Measurements from ENCODE around the gene TTLL11.
"Not testable (repeated sequence)": the region's sequence is repeated elsewhere in the genome, so short reads cannot be mapped to it uniquely, and the experiment has no call there.

TTLL11 gene

DNA sequence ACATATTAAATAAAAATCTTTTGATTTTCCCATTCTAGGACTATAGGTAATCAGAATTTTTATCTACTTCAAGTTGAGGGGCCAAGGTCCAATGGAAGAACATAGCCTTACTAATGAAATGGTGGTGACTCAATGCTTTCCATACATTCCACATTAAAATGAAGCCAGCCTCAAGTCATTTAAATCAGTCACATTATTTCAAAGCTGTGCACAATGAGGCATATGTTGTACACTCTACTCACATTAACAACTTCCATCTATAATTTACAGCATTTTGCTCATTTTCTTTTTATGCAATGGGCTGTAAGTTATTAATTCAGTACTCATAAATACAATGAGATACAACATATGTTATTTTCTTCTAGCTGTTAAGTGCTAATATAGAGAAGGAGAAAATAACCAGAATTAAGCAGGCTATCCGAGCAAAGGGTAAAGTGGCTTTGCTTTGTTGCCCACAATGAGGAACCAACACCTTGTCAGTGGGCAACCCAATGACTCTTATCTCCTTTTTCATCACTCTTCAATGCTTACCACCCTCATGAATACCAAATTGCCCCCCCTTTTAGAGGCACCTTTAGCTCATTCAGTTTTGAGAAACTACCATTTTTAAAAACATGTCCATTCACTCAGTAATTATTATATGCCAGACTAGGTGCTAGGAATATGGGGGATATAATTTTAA is 52.4 kb downstream of the TTLL11 start:
- DNase-seq: no peak

DNA sequence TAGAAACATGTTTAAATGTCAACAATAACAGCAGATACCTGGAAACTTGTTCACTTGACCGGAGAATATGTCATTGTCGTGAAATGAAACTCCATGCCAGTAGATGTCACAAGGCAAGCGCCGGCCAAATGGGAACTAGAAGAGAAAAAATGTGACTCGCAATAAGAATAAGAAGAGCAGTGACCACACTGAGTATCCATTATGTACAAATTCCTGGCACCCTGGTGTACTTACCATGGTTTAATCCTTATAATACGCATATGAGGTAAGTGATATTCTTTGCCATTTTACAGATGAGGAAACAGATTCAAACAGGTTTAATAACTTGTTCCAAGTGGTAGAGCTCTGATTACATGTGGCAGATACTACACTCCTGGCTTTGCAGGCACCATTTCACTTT is 53.9 kb downstream of the TTLL11 start:
- no peak for DNase-seq

DNA sequence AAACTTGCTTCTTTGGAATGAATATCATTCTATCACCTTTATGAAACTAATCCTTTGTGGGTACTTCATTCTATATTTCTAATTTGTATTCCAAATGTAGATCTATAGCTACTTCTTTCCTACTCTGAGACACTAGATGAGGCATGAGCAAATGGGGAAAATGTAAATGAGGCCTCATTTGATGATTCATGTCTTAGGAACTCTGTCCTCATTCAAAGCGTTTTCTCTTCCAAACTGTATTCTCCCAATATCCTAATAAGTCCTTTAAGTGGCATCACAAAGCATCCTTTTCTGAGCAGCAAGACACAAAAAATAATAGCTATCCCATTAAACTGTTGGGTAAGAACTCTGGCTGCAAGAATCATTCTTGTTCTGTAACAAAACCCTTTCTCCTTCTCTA is 56.1 kb downstream of the TTLL11 start:
- DNase-seq: no peak

DNA sequence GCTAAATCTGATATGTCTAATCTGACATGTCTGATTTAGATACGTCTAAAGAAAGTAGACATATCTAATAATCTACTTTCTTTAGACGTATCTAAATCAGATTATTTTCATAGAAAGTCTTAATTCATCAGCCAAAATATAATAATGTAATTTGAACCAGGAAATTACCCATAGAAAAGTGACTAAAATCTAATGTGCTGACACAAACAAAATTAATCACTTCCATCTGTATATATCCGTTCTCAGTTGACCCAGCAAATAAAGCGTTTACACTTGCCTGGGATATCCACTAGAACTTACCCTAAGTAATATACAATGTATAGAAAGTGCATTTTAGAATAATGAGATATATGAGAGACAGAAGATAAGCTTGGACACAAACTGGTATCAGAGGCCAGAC is 56.7 kb downstream of the TTLL11 start:
- DNase-seq: no peak

DNA sequence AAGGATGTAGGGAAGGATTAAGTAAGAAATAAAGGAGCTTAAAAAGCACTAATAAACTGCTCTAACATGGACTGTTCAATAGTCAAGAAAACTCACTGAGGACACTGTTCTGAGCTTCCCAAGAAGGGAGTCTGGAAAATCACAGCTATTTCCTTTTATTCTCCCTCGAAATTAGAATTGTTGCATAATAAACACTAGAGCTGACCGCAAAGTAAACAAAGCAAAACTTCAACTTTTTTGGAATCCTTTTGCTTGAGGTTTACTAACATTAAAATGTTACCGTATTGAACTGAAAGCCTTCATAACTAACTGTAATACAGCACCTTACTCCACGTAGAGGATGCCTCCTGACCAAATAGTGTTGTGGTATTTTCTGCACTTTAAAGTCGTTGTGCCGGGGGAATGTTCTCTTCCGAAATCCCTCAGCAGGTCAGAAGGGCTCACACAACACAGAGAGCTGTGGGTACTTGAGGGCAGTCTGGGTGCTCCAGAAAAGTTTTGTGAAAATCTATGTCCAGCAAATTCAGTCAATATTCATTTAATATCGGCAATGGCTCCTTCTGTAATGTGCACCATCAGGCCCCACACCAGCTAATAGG is 59.2 kb downstream of the TTLL11 start:
- no peak for DNase-seq

DNA sequence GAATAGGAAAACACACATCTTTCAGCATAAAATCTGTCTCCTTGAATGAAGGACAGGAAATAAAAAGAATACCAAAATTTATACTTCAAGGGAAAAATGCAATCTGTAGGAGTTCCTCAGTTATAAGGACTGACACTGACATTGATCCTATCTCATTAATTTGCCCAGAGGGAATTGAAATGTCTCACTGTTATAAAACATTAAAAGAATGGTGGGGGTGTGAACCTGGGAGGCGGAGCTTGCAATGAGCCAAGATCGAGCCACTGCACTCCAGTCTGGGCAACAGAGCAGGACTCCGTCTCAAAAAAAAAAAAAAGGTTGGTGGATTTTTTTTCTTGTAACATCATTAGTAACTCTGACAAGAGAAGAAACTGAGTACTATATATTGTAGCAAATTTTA is 60.8 kb downstream of the TTLL11 start:
- DNase-seq: no peak

DNA sequence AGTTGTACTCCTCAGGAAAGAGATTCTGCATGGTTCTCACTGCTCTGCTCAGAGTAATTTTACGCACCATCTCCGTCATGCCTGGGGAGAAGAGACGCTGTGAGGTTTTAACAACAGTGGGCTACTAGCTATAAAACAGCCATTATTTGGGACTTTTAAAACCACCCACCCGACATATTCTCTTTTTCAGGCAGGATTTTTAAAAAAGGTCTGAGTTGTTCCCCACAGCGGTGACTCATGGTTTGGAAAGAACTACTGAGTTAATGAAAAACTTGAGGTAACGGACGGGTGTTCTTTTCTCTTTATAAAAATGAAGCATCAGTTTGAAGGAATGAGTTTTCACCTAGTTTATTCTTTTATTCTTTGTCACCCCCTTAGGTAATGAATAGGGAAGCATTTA is 61.3 kb downstream of the TTLL11 start:
- no peak for DNase-seq

DNA sequence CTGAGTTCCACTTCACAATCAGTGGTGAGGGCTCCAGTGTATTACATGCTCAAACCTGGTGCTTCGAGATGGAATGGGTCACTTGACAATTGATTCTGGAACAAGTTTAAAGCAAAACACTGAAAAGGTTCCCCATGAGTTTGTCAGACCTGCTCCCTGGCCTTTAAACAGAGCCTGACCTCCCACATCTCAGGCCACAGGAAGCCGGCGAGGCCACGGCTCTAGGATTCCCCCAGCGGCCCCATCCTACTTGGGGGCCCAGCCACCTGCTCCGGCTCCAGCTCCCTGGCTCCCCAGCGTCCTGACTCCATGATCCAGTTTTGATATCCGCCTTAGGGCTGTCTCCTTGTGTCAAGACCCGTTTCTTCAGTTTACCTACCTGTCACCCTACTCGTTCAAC is 62.0 kb downstream of the TTLL11 start:
- no peak for DNase-seq

GRCh38 chr9:122030357-122030756 is 62.8 kb downstream of the TTLL11 start:
- no peak for DNase-seq

DNA sequence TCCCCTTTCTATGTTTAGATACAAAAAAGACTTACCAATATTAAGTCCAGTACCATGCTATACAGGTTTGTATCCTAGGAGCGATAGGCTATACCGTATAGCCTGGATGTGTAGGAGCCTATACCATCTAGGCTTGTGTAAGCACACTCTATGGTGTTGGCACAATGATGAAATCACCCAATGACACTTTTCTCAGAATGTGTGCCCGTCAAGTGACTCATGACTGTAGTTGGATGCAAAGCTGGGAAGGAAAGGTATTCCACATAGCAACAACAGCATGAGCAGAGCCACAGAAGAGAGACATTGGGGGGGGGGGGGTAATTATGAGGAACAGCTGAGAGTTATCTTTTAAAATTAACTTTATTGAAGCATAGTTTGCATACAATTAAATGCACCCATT is 63.2 kb downstream of the TTLL11 start:
- no peak for DNase-seq

- no peak for DNase-seq
Measured at GRCh38 chr9:122028089-122028488, 65.0 kb downstream of the TTLL11 start.

DNA sequence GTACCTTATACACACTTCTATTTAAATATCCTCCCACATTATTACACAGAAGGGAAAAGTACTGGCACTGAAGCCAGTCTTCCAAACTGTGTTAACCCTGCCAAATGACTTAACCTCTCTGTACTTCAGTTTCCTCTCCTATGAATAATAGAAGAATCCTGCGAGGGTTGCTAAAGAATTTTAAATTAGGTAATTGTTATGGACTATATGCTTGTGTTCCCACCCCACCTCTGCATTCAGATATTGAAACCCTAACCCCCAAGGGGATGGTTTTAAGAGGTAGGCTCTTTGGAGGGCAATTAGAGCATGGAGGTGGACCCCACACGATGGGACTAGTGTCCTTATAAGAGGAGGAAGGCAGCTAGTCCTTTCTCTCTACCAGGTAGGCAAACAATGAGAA is 72.7 kb downstream of the TTLL11 start:
- DNase-seq: no peak

DNA sequence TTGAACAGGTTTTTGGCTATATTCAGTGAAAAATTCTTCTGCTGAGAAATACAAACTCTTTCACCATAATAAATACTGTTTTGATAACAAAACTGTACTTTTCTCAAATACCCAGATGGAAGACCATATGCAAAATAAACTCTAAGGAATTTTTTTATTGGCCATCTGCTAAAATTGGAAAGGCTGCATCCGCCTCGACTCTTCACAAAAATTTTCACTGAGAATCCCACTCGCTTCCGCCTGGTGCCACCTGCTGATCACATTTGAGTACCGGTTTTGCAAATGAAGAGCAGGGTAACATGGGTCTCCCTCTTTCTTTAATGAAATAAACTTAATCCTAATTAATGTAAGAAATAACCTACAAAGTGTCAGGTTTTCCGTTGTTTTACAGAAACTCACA is 76.4 kb downstream of the TTLL11 start:
- no peak for DNase-seq

DNA sequence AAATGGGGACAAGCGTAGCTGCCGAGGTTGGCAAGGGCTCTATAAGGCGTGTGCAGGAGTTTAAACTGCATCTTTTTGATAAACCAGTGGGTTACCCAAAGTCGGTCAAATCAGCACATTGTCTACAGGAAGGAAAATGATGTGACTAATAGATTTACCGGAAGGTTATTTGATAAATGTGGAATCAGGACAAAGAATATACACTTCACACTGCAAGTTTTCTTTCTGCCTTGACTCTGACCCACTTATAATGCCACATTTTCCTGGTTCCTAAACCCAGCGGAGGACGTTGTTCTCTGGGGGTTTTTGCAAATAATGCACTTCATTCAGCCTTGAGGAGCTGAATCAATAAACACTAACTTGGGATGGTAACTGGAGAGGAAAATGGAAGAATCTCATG is 76.8 kb downstream of the TTLL11 start:
- no peak for DNase-seq

DNA sequence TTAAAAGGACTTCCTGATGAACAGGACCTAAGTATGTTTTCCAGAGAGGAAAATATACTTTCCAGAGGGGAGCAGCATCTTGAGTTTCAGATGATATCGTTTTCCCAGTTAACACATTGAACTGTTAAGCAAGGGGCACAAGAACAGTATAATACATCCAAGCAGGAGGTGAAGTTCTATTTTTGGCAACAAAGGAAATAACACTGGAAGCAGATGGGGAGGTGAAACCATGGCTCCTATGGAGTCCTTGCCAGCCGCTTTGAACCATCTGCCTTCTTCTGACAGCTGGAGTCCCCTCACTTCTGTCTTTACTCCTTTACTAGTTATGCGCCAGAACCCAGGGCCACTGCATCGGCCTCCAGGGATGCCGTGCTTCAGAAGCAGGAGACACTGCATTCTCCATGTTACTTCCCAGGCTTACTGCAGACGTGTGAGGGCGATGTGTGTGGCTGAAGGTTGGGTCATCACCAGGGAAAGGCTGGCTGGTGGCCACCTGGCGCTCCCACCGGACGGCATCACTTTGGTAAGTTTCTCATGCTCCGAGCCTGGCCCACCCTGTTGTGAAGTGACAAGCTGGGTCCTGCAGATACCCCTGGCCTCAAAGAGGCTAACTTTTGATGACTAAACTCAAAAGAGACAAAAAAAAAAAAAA is 77.8 kb downstream of the TTLL11 start:
- DNase-seq: no peak

GRCh38 chr9:122011818-122012498 is 81.2 kb downstream of the TTLL11 start:
- DNase-seq: no peak

DNA sequence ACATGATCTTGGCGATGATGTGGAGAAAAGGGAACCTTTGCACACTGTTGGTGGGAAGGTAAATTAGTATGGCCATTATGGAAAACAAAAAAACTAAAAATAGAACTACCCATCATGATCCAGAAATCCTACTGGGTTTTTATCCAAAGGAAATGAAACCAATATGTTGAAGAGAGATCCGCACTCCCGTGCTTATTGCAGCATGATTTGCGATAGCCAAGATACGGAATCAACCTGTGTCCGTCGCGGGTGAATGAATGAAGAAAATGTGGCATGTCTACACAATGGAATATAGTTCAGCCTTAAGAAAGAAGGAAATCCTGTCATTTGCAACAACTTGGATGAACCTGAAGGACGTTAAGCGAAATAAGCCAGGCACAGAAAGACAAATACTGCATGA is 84.5 kb downstream of the TTLL11 start:
- DNase-seq: no peak

- no peak for DNase-seq
Measured at GRCh38 chr9:122007837-122008236, 85.3 kb downstream of the TTLL11 start.

- DNase-seq: no peak
Measured at GRCh38 chr9:122005597-122005996, 87.5 kb downstream of the TTLL11 start.

DNA sequence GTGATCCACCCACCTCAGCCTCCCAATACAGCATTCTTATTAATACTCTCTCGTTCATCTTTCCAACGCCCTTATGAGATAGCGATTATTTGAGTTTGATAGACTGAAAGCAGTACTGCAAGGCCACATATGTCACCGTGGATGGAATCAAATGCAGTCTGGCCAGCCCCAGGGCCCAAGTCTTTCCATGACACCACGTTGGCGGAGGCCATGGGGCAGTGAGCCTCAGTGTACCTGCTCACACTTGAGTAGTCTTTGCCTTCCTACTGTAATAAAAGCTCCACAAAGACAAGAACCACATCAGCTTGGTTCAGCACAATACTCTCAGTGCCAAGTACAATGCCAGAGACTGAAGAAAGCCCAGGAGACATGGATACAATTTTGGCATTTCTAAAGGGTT is 88.5 kb downstream of the TTLL11 start:
- no peak for DNase-seq

- DNase-seq: no peak
Measured at GRCh38 chr9:122001491-122002201, 91.5 kb downstream of the TTLL11 start.

- DNase-seq: not testable (repeated sequence)
Measured at GRCh38 chr9:122000526-122000925, 92.6 kb downstream of the TTLL11 start.

DNA sequence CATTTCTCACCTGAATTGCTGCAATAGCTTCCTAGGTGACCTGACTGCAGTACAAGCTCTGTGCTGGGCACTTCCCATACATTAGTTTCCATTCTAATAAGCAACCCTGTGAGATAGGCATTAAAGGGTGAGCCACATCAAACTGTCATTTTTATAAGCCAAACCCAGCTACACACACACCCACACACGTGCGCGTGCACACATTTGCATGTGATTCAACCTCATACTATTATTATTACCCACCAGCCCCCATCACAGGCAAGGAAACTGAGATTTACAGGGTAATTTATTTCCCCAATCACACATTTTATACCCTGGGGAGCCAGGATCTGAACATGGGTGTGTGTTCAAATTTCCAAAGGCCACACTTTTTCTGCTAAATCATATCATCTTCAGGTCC is 93.6 kb downstream of the TTLL11 start:
- no peak for DNase-seq

All from CD4-positive, alpha-beta T cell treated with Interferon alpha-2 for 1 hour (primary cell).